ENCODE data around the gene GRHL1. TPM values are rescaled to one million over a fixed set of nuclear protein-coding genes. Genes with fewer than 3 reads are reported as not detected.

Gene GRHL1
- total and polyA plus RNA-seq, 2 experiments from 2014 or later: 2.9 to 4.2 TPM

GRCh38 chr2:9909106-9909505 is 42.4 kb upstream of the GRHL1 start:
- Histone ChIP-seq H3K4me1 (ENCODE audit: insufficient read depth) (no peaks in the 10 kb centered on the region), H3K79me2 (replicated peaks; ENCODE audit: insufficient read depth) (no peaks in the 10 kb centered on the region), H3K36me3 (ENCODE audit: insufficient read depth) (no peaks in the 10 kb centered on the region; the same call in 1 of the 2 replicates), H3K27me3 (ENCODE audit: insufficient read depth) (no peaks in the 10 kb centered on the region), H2AFZ (no peak overlapping the region), H4K20me1 (replicated peaks; ENCODE audit: insufficient read depth) (no peaks in the 10 kb centered on the region), H3K4me2 (no peak overlapping the region), H3K27ac (ENCODE audit: low read depth) (no peak overlapping the region), H3K4me3 (no peak overlapping the region), H3F3A (replicated peaks; ENCODE audit: low read depth) (no peaks in the 10 kb centered on the region), H3K9me2 (ENCODE audit: insufficient read depth) (no peaks in the 10 kb centered on the region)
- no peaks in the 10 kb centered on the region for H3K9me3 Mint-ChIP-seq
- ATAC-seq: no peak
- H3K27me3 Mint-ChIP-seq (ENCODE audit: insufficient read depth, low read depth, poor library complexity): no peaks in the 10 kb centered on the region
- H3K4me3 Mint-ChIP-seq: no peak overlapping the region
- H3K36me3 Mint-ChIP-seq (ENCODE audit: low read depth): no peaks in the 10 kb centered on the region; the same call in 2 of the 3 replicates
- TF ChIP-seq ZNF462 (CRISPR knock-in tag; IDR thresholded peaks at IDR 0.05) (no peak), JUNB (IDR thresholded peaks at IDR 0.05; ENCODE audit: unreplicated experiment) (no peak), EZH2phosphoT487 (IDR thresholded peaks at IDR 0.05; ENCODE audit: unreplicated experiment) (no peak), ZNF114 (CRISPR knock-in tag; IDR thresholded peaks at IDR 0.05) (no peak), EZH2 (IDR thresholded peaks at IDR 0.05; ENCODE audit: low read depth, unreplicated experiment) (no peak), STAT1 (IDR thresholded peaks at IDR 0.05; ENCODE audit: unreplicated experiment) (no peak), ZNF331 (CRISPR knock-in tag; IDR thresholded peaks at IDR 0.05; ENCODE audit: low read depth) (no peak), REST (IDR thresholded peaks at IDR 0.05; ENCODE audit: unreplicated experiment) (no peak), NANOG (IDR thresholded peaks at IDR 0.05; ENCODE audit: borderline replicate concordance) (no peak), POLR2AphosphoS5 (IDR thresholded peaks at IDR 0.05; ENCODE audit: low read depth) (no peak), CTCF (conservative IDR thresholded peaks at IDR 0.05; ENCODE audit: low read depth in 2 of 2) (no peak), ETS1 (IDR thresholded peaks at IDR 0.05) (no peak), CREB1 (CRISPR knock-in tag; IDR thresholded peaks at IDR 0.05; ENCODE audit: low read depth) (no peak)
- H3K4me1 Mint-ChIP-seq: no peaks in the 10 kb centered on the region
- no peak overlapping the region for H3K27ac Mint-ChIP-seq
- no peak for DNase-seq (ENCODE audit: low spot score)
